Karpas-422 (cell line): ENCODE results near the gene P2RY2. TPM values are rescaled to one million over a fixed set of nuclear protein-coding genes. Genes with fewer than 3 reads are reported as not detected.
"Not testable (repeated sequence)": the region's sequence is repeated elsewhere in the genome, so short reads cannot be mapped to it uniquely, and the experiment has no call there.

Experiments
- DNase-seq: peaks from one replicate; pipeline ENCODE4 v3.0.0-alpha.2; 2015
- H2AFZ ChIP-seq: fragments of 200-600 bp; sonication (generic); 2 replicates; pipeline ENCODE4 v1.6.1; 2014; ENCODE audit warnings: antibody characterized with exemption, low read length, mixed read lengths
- H3K27ac ChIP-seq: fragments of 200-600 bp; sonication (generic); 2 replicates; pipeline ENCODE4 v1.5.1; 2014; ENCODE audit warnings: mild to moderate bottlenecking, low read length, moderate library complexity
- H3K27me3 ChIP-seq: fragments of 200-600 bp; sonication (generic); 2 replicates; pipeline ENCODE4 v1.6.1; 2014; ENCODE audit warnings: low read length, mixed read lengths
- H3K36me3 ChIP-seq: fragments of 200-600 bp; sonication (generic); 2 replicates; pipeline ENCODE4 v1.6.1; 2014; ENCODE audit warnings: low read length, mixed read lengths; ENCODE audit not compliant: insufficient read depth
- H3K4me1 ChIP-seq: fragments of 200-600 bp; sonication (generic); 2 replicates; pipeline ENCODE4 v1.6.1; 2014; ENCODE audit warnings: mild to moderate bottlenecking, low read length, mixed read lengths
- H3K4me2 ChIP-seq: fragments of 200-600 bp; sonication (generic); 2 replicates; pipeline ENCODE4 v1.6.1; 2014; ENCODE audit warnings: low read length, low read depth, mild to moderate bottlenecking; ENCODE audit not compliant: poor library complexity, severe bottlenecking
- H3K4me3 ChIP-seq: fragments of 200-600 bp; sonication (generic); 2 replicates; pipeline ENCODE4 v1.5.1; 2014; ENCODE audit warnings: mild to moderate bottlenecking, antibody characterized with exemption, low read length, mixed read lengths
- H3K79me2 ChIP-seq: fragments of 200-600 bp; sonication (generic); 2 replicates; pipeline ENCODE4 v1.6.1; 2014; ENCODE audit warnings: mild to moderate bottlenecking, low read length, mixed read lengths
- H3K9ac ChIP-seq: fragments of 200-600 bp; sonication (generic); 2 replicates; pipeline ENCODE4 v1.6.0; 2014; ENCODE audit warnings: low read length
- H3K9me2 ChIP-seq: fragments of 200-600 bp; sonication (generic), shearing (Covaris generic); replicated peaks from 2 replicates; pipeline ENCODE4 v1.6.0; 2014; ENCODE audit warnings: mild to moderate bottlenecking, low read length, moderate library complexity; ENCODE audit not compliant: insufficient read depth
- H3K9me3 ChIP-seq: fragments of 300-700, 200-600 bp; sonication (generic); 2 replicates; pipeline ENCODE4 v1.6.1; 2014; ENCODE audit warnings: low read length, mixed read lengths
- H4K20me1 ChIP-seq: fragments of 200-600 bp; sonication (generic); 2 replicates; pipeline ENCODE4 v1.6.1; 2014; ENCODE audit warnings: mild to moderate bottlenecking, antibody characterized with exemption, low read length, low read depth; ENCODE audit not compliant: insufficient read depth
- total RNA-seq: library from RNA; depleted of rRNA; stranded (reverse); fragments of >200 nt; shearing (Covaris generic); gene quantifications from 2 replicates; pipeline ENCODE4 v1.2.3, GENCODE V29; 2014; ENCODE audit warnings: low replicate concordance

The P2RY2 gene
- total RNA-seq, 1 experiment from 2014 or later = not detected

DNA sequence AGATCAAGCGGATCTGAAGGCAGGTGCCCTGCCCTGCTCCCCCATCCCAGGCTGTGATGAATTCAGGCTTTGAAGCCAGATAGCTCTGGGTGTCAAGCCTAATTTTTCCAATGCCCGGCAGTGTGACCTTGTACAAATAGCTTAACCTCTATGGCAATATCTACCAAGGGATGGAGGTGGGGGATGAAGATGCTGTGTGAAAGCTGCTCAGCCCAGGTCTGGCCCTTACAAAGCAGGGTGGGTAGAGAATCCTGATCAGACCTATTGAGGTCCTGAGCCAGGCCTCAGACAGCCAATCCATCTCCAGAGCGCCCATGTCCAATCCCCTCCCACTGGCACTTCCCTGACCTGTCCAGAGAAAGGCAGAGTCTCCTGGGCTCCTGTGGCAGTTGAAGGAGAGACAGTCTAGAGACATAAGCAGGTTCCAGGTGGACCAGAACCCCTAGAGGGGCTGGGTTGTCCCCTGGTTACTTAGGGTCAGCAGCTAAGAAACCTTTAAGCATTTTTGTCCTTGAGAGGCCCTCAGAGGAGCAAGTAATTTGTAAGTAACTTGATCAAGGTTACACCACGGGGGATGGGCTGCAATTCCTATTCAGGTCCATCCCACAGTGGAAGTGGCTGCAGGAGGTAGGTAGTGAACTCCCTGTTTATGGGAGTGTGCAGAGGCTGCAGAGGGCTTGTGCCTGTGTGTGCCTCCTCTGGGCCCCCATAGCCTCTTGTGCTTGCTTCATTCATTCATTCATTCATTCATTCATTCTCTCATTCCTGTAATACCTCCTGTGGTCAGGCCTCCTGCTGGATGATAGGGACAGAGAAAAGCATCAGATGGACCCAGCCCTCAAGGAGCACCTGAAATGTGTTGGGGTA is 10.4 kb downstream of the P2RY2 start:
- Histone ChIP-seq H3K36me3 (no peaks in the 10 kb centered on the region), H3K27me3 (no peaks in the 10 kb centered on the region), H3K9me3 (no peaks in the 10 kb centered on the region), H3K79me2 (no peaks in the 10 kb centered on the region), H3K9me2 (no peaks in the 10 kb centered on the region), H3K4me2 (no peak overlapping the region), H3K9ac (no peak overlapping the region), H3K4me3 (no peak overlapping the region), H4K20me1 (no peaks in the 10 kb centered on the region), H3K27ac (no peak overlapping the region), H3K4me1 (no peaks in the 10 kb centered on the region), H2AFZ (no peak overlapping the region)
- DNase-seq = no peak

DNA sequence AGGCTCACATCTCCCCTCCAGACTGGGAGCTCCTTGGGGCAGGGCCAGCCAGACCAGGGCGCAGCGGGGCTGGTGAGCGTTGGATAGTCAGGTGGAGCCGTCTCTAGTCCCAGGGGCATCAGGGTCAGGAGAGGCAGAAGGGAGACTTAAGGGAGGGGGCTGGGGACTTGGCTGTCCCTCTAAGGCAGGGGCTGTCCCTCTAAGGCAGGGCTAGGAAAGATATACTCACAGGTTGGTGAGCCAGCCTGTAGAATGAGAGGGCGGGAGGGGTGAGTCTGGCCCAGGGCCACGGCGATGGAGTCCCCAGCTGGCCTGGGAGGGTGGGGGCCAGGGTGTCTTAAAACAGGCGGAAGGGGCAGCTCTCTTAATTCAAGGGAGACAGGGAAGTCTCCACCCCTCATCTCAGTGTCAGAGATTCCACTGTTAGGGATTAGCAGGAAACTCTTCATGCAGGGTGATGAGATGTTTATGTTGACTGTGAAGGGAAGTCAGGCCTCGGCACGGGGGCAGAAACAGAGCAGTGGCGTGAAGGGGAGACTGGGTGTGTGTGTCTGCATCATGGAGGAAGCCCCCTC is 11.3 kb downstream of the P2RY2 start:
- no peak for DNase-seq
- no peaks in the 10 kb centered on the region for H3K4me1 ChIP-seq
- no peaks in the 10 kb centered on the region for H3K36me3 ChIP-seq
- no peaks in the 10 kb centered on the region for H3K79me2 ChIP-seq
- H3K27me3 ChIP-seq = no peaks in the 10 kb centered on the region
- H3K9me2 ChIP-seq = no peaks in the 10 kb centered on the region
- H3K4me2 ChIP-seq = no peak overlapping the region
- no peaks in the 10 kb centered on the region for H4K20me1 ChIP-seq
- H3K9me3 ChIP-seq = no peaks in the 10 kb centered on the region
- H2AFZ ChIP-seq = no peak overlapping the region
- H3K4me3 ChIP-seq = no peak overlapping the region
- no peak overlapping the region for H3K27ac ChIP-seq
- H3K9ac ChIP-seq = no peak overlapping the region

DNA sequence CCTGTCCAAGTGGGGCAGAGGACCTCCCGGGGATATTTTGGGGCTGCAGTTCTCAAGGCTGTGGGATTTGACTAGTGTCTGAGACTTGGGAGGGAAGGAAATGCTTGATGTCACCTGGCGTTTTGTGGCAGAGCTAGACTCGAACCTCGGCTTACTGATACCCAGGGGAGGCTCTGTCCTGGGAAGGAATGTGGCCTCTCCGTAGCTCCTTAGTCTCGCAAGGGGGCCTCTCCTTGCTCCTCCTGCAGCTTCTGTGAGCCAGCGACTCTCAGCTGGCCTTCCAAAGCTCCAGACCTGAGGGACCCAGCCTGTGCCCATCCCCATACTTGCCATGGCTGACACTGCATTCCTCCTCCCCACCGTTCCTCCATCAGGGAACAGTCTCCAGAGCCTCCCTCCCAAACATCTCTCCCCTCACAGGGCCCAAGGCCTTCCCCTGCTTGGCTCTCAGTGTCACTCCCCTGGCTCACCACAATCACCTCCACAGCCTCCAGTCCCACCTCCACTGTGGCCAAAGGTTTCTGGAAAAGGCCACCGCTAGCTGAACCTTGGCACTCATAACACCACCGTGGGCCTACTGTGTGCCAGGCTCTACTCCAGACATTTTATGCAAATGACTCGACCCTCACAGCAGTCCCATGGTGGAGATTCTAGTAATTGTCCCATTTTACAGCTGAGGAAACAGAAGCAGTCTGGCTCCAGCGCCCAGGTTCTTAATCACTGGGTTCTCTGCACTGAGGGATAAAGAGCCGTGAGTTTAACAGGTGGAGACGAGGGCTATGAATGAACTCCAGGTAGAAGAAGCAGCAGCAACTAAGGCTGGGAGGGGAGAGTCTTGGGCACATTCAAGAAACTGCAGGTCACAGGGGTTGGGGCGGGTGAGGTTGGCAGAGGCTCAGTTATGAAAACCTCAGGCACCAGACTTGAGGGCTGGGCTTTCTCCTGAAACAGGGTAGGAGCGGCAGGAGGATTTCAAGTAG is 12.1 kb downstream of the P2RY2 start:
- Histone ChIP-seq H3K4me1 (no peaks in the 10 kb centered on the region), H3K9me2 (no peaks in the 10 kb centered on the region), H3K4me3 (no peak overlapping the region), H3K27me3 (no peaks in the 10 kb centered on the region), H3K36me3 (no peaks in the 10 kb centered on the region), H3K4me2 (no peak overlapping the region), H3K9me3 (no peaks in the 10 kb centered on the region), H3K9ac (no peak overlapping the region), H3K27ac (no peak overlapping the region), H3K79me2 (no peaks in the 10 kb centered on the region), H2AFZ (no peak overlapping the region), H4K20me1 (no peaks in the 10 kb centered on the region)
- DNase-seq = no peak

DNA sequence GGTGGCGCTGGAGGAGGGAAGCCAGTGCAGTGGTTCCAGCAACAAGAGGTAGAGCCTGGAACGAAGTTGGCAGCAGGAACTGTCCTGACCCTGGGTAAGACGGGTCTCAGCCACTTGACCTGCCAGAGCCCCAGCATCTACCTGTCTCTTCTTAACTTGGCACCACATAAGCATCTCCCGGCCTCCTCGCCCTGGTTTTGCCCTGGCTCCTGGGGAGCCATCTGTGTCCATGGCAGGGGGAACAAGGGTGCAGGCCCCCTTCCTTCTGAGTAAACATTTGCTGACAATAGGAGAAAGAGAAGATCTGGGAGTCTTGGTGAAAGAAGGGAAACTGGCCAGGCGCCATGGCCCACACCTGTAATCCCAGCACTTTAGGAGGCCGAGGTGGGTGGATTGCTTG is 12.8 kb downstream of the P2RY2 start:
- no peaks in the 10 kb centered on the region for H4K20me1 ChIP-seq
- no peaks in the 10 kb centered on the region for H3K9me2 ChIP-seq
- H3K9me3 ChIP-seq = no peaks in the 10 kb centered on the region
- H3K4me2 ChIP-seq = no peak overlapping the region
- H3K36me3 ChIP-seq = no peaks in the 10 kb centered on the region
- H3K4me1 ChIP-seq = no peaks in the 10 kb centered on the region
- no peak overlapping the region for H3K4me3 ChIP-seq
- no peak for DNase-seq
- H3K27ac ChIP-seq = no peak overlapping the region
- no peak overlapping the region for H3K9ac ChIP-seq
- no peak overlapping the region for H2AFZ ChIP-seq
- no peaks in the 10 kb centered on the region for H3K79me2 ChIP-seq
- no peaks in the 10 kb centered on the region for H3K27me3 ChIP-seq

DNA sequence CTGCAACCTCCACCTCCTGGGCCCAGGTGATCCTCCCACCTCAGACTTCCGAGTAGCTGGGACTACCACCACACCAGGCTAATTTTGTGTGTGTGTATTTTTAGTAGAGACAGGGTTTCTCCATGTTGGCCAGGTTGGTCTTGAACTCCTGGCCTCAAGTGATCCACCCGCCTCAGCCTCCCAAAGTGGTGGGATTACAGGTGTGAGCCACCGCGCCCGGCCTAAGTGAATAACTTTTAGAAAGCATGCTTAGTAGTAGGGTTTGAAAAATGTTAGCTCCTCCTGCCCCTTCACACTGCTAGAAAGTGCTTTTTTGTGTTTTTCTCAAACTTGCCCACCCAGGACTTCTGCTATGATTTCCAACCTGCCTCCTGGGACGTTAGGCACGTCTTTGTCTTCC is 14.4 kb downstream of the P2RY2 start:
- H3K79me2 ChIP-seq, H3K9me3 ChIP-seq, H3K4me2 ChIP-seq, H3K9me2 ChIP-seq, H4K20me1 ChIP-seq, H3K4me1 ChIP-seq, H2AFZ ChIP-seq, H3K27ac ChIP-seq, H3K36me3 ChIP-seq, DNase-seq, H3K27me3 ChIP-seq, H3K4me3 ChIP-seq, H3K9ac ChIP-seq: not testable (repeated sequence)

DNA sequence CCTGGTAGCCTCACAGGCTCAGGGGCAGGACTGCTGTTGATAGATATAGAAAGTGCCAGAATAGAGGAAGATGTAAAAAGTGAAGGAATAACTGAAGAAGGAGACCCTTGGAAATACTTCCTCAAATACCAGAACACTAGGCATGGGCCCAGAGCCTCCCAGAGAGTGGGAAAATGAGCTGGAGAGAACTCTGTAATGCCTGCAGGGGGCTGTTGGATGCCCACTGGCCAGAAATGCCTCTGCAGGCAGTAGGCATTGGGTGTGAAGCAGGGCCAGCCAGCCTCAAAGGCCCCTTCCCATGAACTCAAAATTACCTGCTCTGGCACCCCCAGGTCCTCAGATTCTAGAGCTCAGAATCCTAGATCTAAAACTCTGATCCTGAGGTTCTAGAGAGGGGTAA is 15.1 kb downstream of the P2RY2 start:
- no peaks in the 10 kb centered on the region for H3K9me2 ChIP-seq
- H3K4me2 ChIP-seq = no peak overlapping the region
- H3K9ac ChIP-seq = no peak overlapping the region
- no peaks in the 10 kb centered on the region for H3K27me3 ChIP-seq
- DNase-seq = no peak
- H3K4me3 ChIP-seq = no peak overlapping the region
- H3K79me2 ChIP-seq = no peaks in the 10 kb centered on the region
- H3K4me1 ChIP-seq = no peaks in the 10 kb centered on the region
- no peaks in the 10 kb centered on the region for H3K9me3 ChIP-seq
- no peaks in the 10 kb centered on the region for H3K36me3 ChIP-seq
- H2AFZ ChIP-seq = no peak overlapping the region
- no peak overlapping the region for H3K27ac ChIP-seq
- no peaks in the 10 kb centered on the region for H4K20me1 ChIP-seq

DNA sequence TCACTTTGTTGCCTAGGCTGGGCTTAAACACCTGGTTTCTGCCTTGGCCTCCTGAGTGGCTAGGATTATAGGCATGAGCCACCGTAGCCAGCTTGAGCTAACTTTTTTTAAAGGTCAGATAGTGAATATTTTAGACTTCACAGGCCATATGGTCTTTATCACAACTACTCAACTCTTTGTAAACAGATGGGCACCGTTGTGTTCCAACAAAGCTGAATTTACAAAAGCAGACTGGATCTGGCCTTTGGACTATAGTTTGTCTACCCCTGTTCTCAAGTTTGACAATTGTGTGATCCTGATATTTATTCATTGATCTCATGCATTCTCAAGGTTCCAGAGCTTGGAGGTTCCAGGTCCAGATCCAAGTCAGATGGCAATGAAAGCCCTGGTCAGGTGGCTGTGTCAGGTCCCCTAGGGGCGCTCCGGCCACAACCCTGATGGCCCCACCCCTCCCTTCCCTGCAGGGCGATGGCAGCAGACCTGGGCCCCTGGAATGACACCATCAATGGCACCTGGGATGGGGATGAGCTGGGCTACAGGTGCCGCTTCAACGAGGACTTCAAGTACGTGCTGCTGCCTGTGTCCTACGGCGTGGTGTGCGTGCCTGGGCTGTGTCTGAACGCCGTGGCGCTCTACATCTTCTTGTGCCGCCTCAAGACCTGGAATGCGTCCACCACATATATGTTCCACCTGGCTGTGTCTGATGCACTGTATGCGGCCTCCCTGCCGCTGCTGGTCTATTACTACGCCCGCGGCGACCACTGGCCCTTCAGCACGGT is 15.8 kb downstream of the P2RY2 start:
- H3K4me2 ChIP-seq = no peak overlapping the region
- no peaks in the 10 kb centered on the region for H4K20me1 ChIP-seq
- no peaks in the 10 kb centered on the region for H3K9me2 ChIP-seq
- H3K4me3 ChIP-seq = no peak overlapping the region
- H3K9ac ChIP-seq = no peak overlapping the region
- H3K27ac ChIP-seq = no peak overlapping the region
- no peaks in the 10 kb centered on the region for H3K27me3 ChIP-seq
- no peak overlapping the region for H2AFZ ChIP-seq
- no peaks in the 10 kb centered on the region for H3K4me1 ChIP-seq
- no peaks in the 10 kb centered on the region for H3K9me3 ChIP-seq
- H3K36me3 ChIP-seq = no peaks in the 10 kb centered on the region
- H3K79me2 ChIP-seq = no peaks in the 10 kb centered on the region
- DNase-seq = no peak
